ENCODE results near the gene CSGALNACT2.
A peak's percentile ranks its signal among the peaks of the same experiment; 100 is the strongest.

Gene CSGALNACT2

GRCh38 chr10:43204042-43204942 is 66.0 kb downstream of the CSGALNACT2 start:
- TF ChIP-seq CTCF (IDR thresholded peaks at IDR 0.05; ENCODE audit: insufficient read depth, low read depth, low read length, missing control alignments), result no peak
- H3K4me3 ChIP-seq (ENCODE audit: low read depth, low read length), result no peak overlapping the region
- peak; percentile 18 for DNase-seq (ENCODE audit: low read depth)

GRCh38 chr10:43204943-43205671 is 66.9 kb downstream of the CSGALNACT2 start:
- H3K4me3 ChIP-seq (ENCODE audit: low read depth, low read length), result no peak overlapping the region
- DNase-seq (ENCODE audit: low read depth), result peak; percentile 68
- TF ChIP-seq CTCF (IDR thresholded peaks at IDR 0.05; ENCODE audit: insufficient read depth, low read depth, low read length, missing control alignments), result peak; percentile 83

- no peak overlapping the region for H3K4me3 ChIP-seq (ENCODE audit: low read depth, low read length)
- no peak for DNase-seq (ENCODE audit: low read depth)
- no peak for TF ChIP-seq CTCF (IDR thresholded peaks at IDR 0.05; ENCODE audit: insufficient read depth, low read depth, low read length, missing control alignments)
Measured at GRCh38 chr10:43205681-43206390, 67.6 kb downstream of the CSGALNACT2 start.

- TF ChIP-seq CTCF (IDR thresholded peaks at IDR 0.05; ENCODE audit: insufficient read depth, low read depth, low read length, missing control alignments), result no peak
- DNase-seq (ENCODE audit: low read depth), result no peak
- H3K4me3 ChIP-seq (ENCODE audit: low read depth, low read length), result no peak overlapping the region
Measured at GRCh38 chr10:43206391-43207235, 68.4 kb downstream of the CSGALNACT2 start.

- no peak for TF ChIP-seq CTCF (IDR thresholded peaks at IDR 0.05; ENCODE audit: insufficient read depth, low read depth, low read length, missing control alignments)
- no peak for DNase-seq (ENCODE audit: low read depth)
- H3K4me3 ChIP-seq (ENCODE audit: low read depth, low read length), result no peak overlapping the region
Measured at GRCh38 chr10:43208147-43209073, 70.2 kb downstream of the CSGALNACT2 start.

Data from GM12865 (cell line).